Calu3 (cell line): ENCODE results near the gene LHB. TPM values are rescaled to one million over a fixed set of nuclear protein-coding genes. Genes with fewer than 3 reads are reported as not detected.

Experiments used
- BruUV-seq: library from RNA; stranded (reverse); fragments of 400-500 nt; replicated peaks from 2 replicates; lab custom pipeline; 2021; lab: Mats Ljungman, UMichigan
- CTCF ChIA-PET: fragments of 300-600 bp; sonication (Branson Sonifier 250); formaldehyde crosslinking; loops from one replicate; lab custom pipeline; 2022; ENCODE audit warnings: antibody characterized with exemption; lab: Charles Lee
- DNase-seq: peaks from one replicate; pipeline ENCODE4 v3.0.0; 2022
- H3K27ac Mint-ChIP-seq: one replicate; pipeline ENCODE4 v1.8.0; 2022; ENCODE audit warnings: mixed read lengths; ENCODE audit not compliant: unreplicated experiment
- H3K27me3 Mint-ChIP-seq: one replicate; pipeline ENCODE4 v1.8.0; 2022; ENCODE audit warnings: mixed read lengths; ENCODE audit not compliant: unreplicated experiment
- H3K36me3 Mint-ChIP-seq: one replicate; pipeline ENCODE4 v1.8.0; 2022; ENCODE audit warnings: mild to moderate bottlenecking, moderate library complexity, mixed read lengths; ENCODE audit not compliant: insufficient read depth, unreplicated experiment
- H3K4me1 Mint-ChIP-seq: one replicate; pipeline ENCODE4 v1.8.0; 2022; ENCODE audit warnings: mild to moderate bottlenecking, low read depth, mixed read lengths; ENCODE audit not compliant: unreplicated experiment
- H3K4me3 Mint-ChIP-seq: one replicate; pipeline ENCODE4 v1.8.0; 2022; ENCODE audit warnings: mild to moderate bottlenecking, low read depth, moderate library complexity, mixed read lengths; ENCODE audit not compliant: unreplicated experiment
- H3K9me3 Mint-ChIP-seq: one replicate; pipeline ENCODE4 v1.8.0; 2022; ENCODE audit warnings: low read depth, mixed read lengths; ENCODE audit not compliant: unreplicated experiment
- CTCF ChIP-seq: fragments of 200-600 bp; IDR thresholded peaks from one replicate; pipeline ENCODE4 v1.8.0; 2022; ENCODE audit warnings: antibody characterized with exemption; ENCODE audit not compliant: unreplicated experiment
- intact Hi-C: fragments of 100-400 bp; cut with micrococcal nuclease; formaldehyde crosslinking; loops from one replicate; pipeline ENCODE4 v1.10.0; 2022; ENCODE audit not compliant: unreplicated experiment
- total RNA-seq: library from RNA; stranded (reverse); gene quantifications from 2 replicates; pipeline ENCODE4 v1.2.3, GENCODE V29; 2022

LHB gene
- total RNA-seq, 1 experiment from 2014 or later = 1.1 TPM

GRCh38 chr19:48988860-48989259 is 28.0 kb downstream of the LHB start:
- intact Hi-C loops = no loop called here
- Mint-ChIP-seq H3K36me3 (peaks cover 64% of the 10 kb centered on the region), H3K4me3 (no peak overlapping the region), H3K9me3 (no peaks in the 10 kb centered on the region), H3K4me1 (peaks cover 16% of the 10 kb centered on the region), H3K27me3 (no peaks in the 10 kb centered on the region), H3K27ac (no peak overlapping the region)
- BruUV-seq = no TSS peak
- DNase-seq = no peak
- CTCF ChIA-PET = interaction anchor here (1.1 kb wide), 1 partner anchor 9 kb away, joined by 3 read pairs; no protein-coding TSS in a partner anchor
- no peak for TF ChIP-seq CTCF

- intact Hi-C loops = no loop called here
- Mint-ChIP-seq H3K27me3 (no peaks in the 10 kb centered on the region), H3K36me3 (peaks cover 59% of the 10 kb centered on the region), H3K4me3 (no peak overlapping the region), H3K4me1 (peaks cover 15% of the 10 kb centered on the region), H3K9me3 (no peaks in the 10 kb centered on the region), H3K27ac (no peak overlapping the region)
- CTCF ChIA-PET = interaction anchor here (1.1 kb wide), 1 partner anchor 8 kb away, joined by 3 read pairs; no protein-coding TSS in a partner anchor
- BruUV-seq = no TSS peak
- DNase-seq = no peak
- TF ChIP-seq CTCF = no peak
Measured at GRCh38 chr19:48988286-48988685, 28.6 kb downstream of the LHB start.

- Mint-ChIP-seq H3K4me3 (no peak overlapping the region), H3K27ac (no peak overlapping the region), H3K9me3 (no peaks in the 10 kb centered on the region), H3K36me3 (peaks cover 56% of the 10 kb centered on the region), H3K27me3 (no peaks in the 10 kb centered on the region), H3K4me1 (peaks cover 15% of the 10 kb centered on the region)
- CTCF ChIA-PET = no interaction called here
- no TSS peak for BruUV-seq
- no peak for DNase-seq
- TF ChIP-seq CTCF = no peak
- intact Hi-C loops = no loop called here
Measured at GRCh38 chr19:48987323-48987722, 29.6 kb downstream of the LHB start.

GRCh38 chr19:48986211-48986610 is 30.7 kb downstream of the LHB start:
- Mint-ChIP-seq H3K4me1 (peaks cover 14% of the 10 kb centered on the region), H3K27ac (no peak overlapping the region), H3K27me3 (no peaks in the 10 kb centered on the region), H3K9me3 (no peaks in the 10 kb centered on the region), H3K36me3 (peaks cover 59% of the 10 kb centered on the region), H3K4me3 (no peak overlapping the region)
- intact Hi-C loops = no loop called here
- TF ChIP-seq CTCF = no peak
- BruUV-seq = no TSS peak
- CTCF ChIA-PET = interaction anchor here (0.6 kb wide), 1 partner anchor 105 kb away, joined by 4 read pairs; no protein-coding TSS in a partner anchor
- DNase-seq = no peak
